Measurements from ENCODE around the gene LRMDA.
A peak's percentile ranks its signal among the peaks of the same experiment; 100 is the strongest.

GRCh38 chr10:76563286-76563685 is 1131.9 kb downstream of the LRMDA start:
- TF ChIP-seq CHD1 (IDR thresholded peaks at IDR 0.05; ENCODE audit: low read depth, low read length) (no peak), BHLHE40 (IDR thresholded peaks at IDR 0.05; ENCODE audit: low read depth, low read length) (no peak), CTCF (conservative IDR thresholded peaks at IDR 0.05; ENCODE audit: low read depth, low read length) (no peak), MAFK (IDR thresholded peaks at IDR 0.05; ENCODE audit: low read depth, low read length) (peak; percentile 72), RAD21 (IDR thresholded peaks at IDR 0.05; ENCODE audit: low read length) (no peak), CEBPB (IDR thresholded peaks at IDR 0.05; ENCODE audit: low read depth, low read length) (no peak), RFX5 (IDR thresholded peaks at IDR 0.05; ENCODE audit: low read depth, low read length) (no peak), MAZ (IDR thresholded peaks at IDR 0.05; ENCODE audit: borderline replicate concordance, low read depth, low read length) (no peak), POLR2A (IDR thresholded peaks at IDR 0.05; ENCODE audit: low read depth, low read length) (no peak), USF2 (IDR thresholded peaks at IDR 0.05; ENCODE audit: low read depth, low read length) (no peak), FOS (IDR thresholded peaks at IDR 0.05; ENCODE audit: low read depth, low read length) (no peak), MXI1 (IDR thresholded peaks at IDR 0.05; ENCODE audit: borderline replicate concordance, low read depth, low read length) (no peak), SMC3 (IDR thresholded peaks at IDR 0.05; ENCODE audit: low read depth, low read length) (no peak), ELK1 (IDR thresholded peaks at IDR 0.05; ENCODE audit: borderline replicate concordance, low read depth, low read length) (no peak)

Data from IMR-90 (cell line).